Calu3 (cell line): ENCODE measurements around the gene FTO. TPM values are rescaled to one million over a fixed set of nuclear protein-coding genes. Genes with fewer than 3 reads are reported as not detected.

ENCODE experiments used
- BruUV-seq: library from RNA; stranded (reverse); fragments of 400-500 nt; replicated peaks from 2 replicates; lab custom pipeline; 2021; lab: Mats Ljungman, UMichigan
- CTCF ChIA-PET: fragments of 300-600 bp; sonication (Branson Sonifier 250); formaldehyde crosslinking; loops from one replicate; lab custom pipeline; 2022; ENCODE audit warnings: antibody characterized with exemption; lab: Charles Lee
- DNase-seq: peaks from one replicate; pipeline ENCODE4 v3.0.0; 2022
- H3K27ac Mint-ChIP-seq: one replicate; pipeline ENCODE4 v1.8.0; 2022; ENCODE audit warnings: mixed read lengths; ENCODE audit not compliant: unreplicated experiment
- H3K27me3 Mint-ChIP-seq: one replicate; pipeline ENCODE4 v1.8.0; 2022; ENCODE audit warnings: mixed read lengths; ENCODE audit not compliant: unreplicated experiment
- H3K36me3 Mint-ChIP-seq: one replicate; pipeline ENCODE4 v1.8.0; 2022; ENCODE audit warnings: mild to moderate bottlenecking, moderate library complexity, mixed read lengths; ENCODE audit not compliant: insufficient read depth, unreplicated experiment
- H3K4me1 Mint-ChIP-seq: one replicate; pipeline ENCODE4 v1.8.0; 2022; ENCODE audit warnings: mild to moderate bottlenecking, low read depth, mixed read lengths; ENCODE audit not compliant: unreplicated experiment
- H3K4me3 Mint-ChIP-seq: one replicate; pipeline ENCODE4 v1.8.0; 2022; ENCODE audit warnings: mild to moderate bottlenecking, low read depth, moderate library complexity, mixed read lengths; ENCODE audit not compliant: unreplicated experiment
- H3K9me3 Mint-ChIP-seq: one replicate; pipeline ENCODE4 v1.8.0; 2022; ENCODE audit warnings: low read depth, mixed read lengths; ENCODE audit not compliant: unreplicated experiment
- CTCF ChIP-seq: fragments of 200-600 bp; IDR thresholded peaks from one replicate; pipeline ENCODE4 v1.8.0; 2022; ENCODE audit warnings: antibody characterized with exemption; ENCODE audit not compliant: unreplicated experiment
- intact Hi-C: fragments of 100-400 bp; cut with micrococcal nuclease; formaldehyde crosslinking; loops from one replicate; pipeline ENCODE4 v1.10.0; 2022; ENCODE audit not compliant: unreplicated experiment
- total RNA-seq: library from RNA; stranded (reverse); gene quantifications from 2 replicates; pipeline ENCODE4 v1.2.3, GENCODE V29; 2022

The FTO gene
- total RNA-seq, 1 experiment from 2014 or later = 68.9 TPM

GRCh38 chr16:54066451-54067105 lies 362.6 kb downstream of the FTO start:
- BruUV-seq = no TSS peak
- TF ChIP-seq CTCF = no peak
- intact Hi-C loops = no loop called here
- no peaks in the 10 kb centered on the region for H3K36me3 Mint-ChIP-seq
- peaks cover 9% of the 10 kb centered on the region for H3K4me1 Mint-ChIP-seq
- no peaks in the 10 kb centered on the region for H3K9me3 Mint-ChIP-seq
- no peak overlapping the region for H3K27ac Mint-ChIP-seq
- no peak overlapping the region for H3K4me3 Mint-ChIP-seq
- DNase-seq = no peak
- no peaks in the 10 kb centered on the region for H3K27me3 Mint-ChIP-seq
- CTCF ChIA-PET = interaction anchor here (0.8 kb wide), 1 partner anchor 87 kb away, joined by 3 read pairs; no protein-coding TSS in a partner anchor

GRCh38 chr16:54067322-54068065 lies 363.5 kb downstream of the FTO start:
- Mint-ChIP-seq H3K27me3 (no peaks in the 10 kb centered on the region), H3K36me3 (no peaks in the 10 kb centered on the region), H3K4me1 (peaks cover 9% of the 10 kb centered on the region), H3K9me3 (no peaks in the 10 kb centered on the region), H3K4me3 (no peak overlapping the region), H3K27ac (no peak overlapping the region)
- BruUV-seq = no TSS peak
- intact Hi-C loops = no loop called here
- DNase-seq = no peak
- TF ChIP-seq CTCF = no peak
- CTCF ChIA-PET = no interaction called here

- no TSS peak for BruUV-seq
- TF ChIP-seq CTCF = no peak
- Mint-ChIP-seq H3K27ac (no peak overlapping the region), H3K4me3 (no peak overlapping the region), H3K4me1 (peaks cover 9% of the 10 kb centered on the region), H3K36me3 (no peaks in the 10 kb centered on the region), H3K9me3 (no peaks in the 10 kb centered on the region), H3K27me3 (no peaks in the 10 kb centered on the region)
- no peak for DNase-seq
- intact Hi-C loops = no loop called here
- CTCF ChIA-PET = no interaction called here
Measured at GRCh38 chr16:54068212-54068611, 364.3 kb downstream of the FTO start.

- CTCF ChIA-PET = interaction anchor here (0.6 kb wide), 1 partner anchor 186 kb away, joined by 3 read pairs; no protein-coding TSS in a partner anchor
- Mint-ChIP-seq H3K9me3 (no peaks in the 10 kb centered on the region), H3K4me1 (peaks cover 9% of the 10 kb centered on the region), H3K27ac (no peak overlapping the region), H3K36me3 (no peaks in the 10 kb centered on the region), H3K4me3 (no peak overlapping the region), H3K27me3 (no peaks in the 10 kb centered on the region)
- BruUV-seq = no TSS peak
- no peak for TF ChIP-seq CTCF
- intact Hi-C loops = no loop called here
- DNase-seq = no peak
Measured at GRCh38 chr16:54069601-54070239, 365.8 kb downstream of the FTO start.
